Activated B cell treated with CpG ODN at 0.5 μM for 24 hours (primary cell): Measurements from ENCODE around the gene IGSF21. TPM values are rescaled to one million over a fixed set of nuclear protein-coding genes. Genes with fewer than 3 reads are reported as not detected.

Source experiments
- ATAC-seq: fragments of 200-7000 bp; cut with Tn5 transposase; one replicate; pipeline ENCODE4 v1.10.0; 2021; ENCODE audit warnings: low read depth, mild to moderate bottlenecking, moderate library complexity
- CTCF ChIA-PET: fragments of 350-600 bp; sonication (Branson Sonifier 250); formaldehyde crosslinking; loops from one replicate; lab custom pipeline; 2021; ENCODE audit warnings: antibody characterized with exemption; lab: Charles Lee
- POLR2A ChIA-PET: fragments of 350-600 bp; sonication (Branson Sonifier 250); formaldehyde crosslinking; loops from one replicate; lab custom pipeline; 2021; ENCODE audit warnings: antibody characterized with exemption; lab: Charles Lee
- DNase-seq: peaks from one replicate; pipeline ENCODE4 v3.0.0; 2022
- H3K27ac Mint-ChIP-seq: one replicate; pipeline ENCODE4 v1.8.0; 2020; ENCODE audit warnings: mixed read lengths
- H3K27me3 Mint-ChIP-seq: one replicate; pipeline ENCODE4 v1.8.0; 2021; ENCODE audit warnings: mixed read lengths
- H3K36me3 Mint-ChIP-seq: one replicate; pipeline ENCODE4 v1.8.0; 2021; ENCODE audit warnings: low read depth, mixed read lengths
- H3K4me1 Mint-ChIP-seq: one replicate; pipeline ENCODE4 v1.8.0; 2021; ENCODE audit warnings: mixed read lengths
- H3K4me3 Mint-ChIP-seq: one replicate; pipeline ENCODE4 v1.8.0; 2020; ENCODE audit warnings: mild to moderate bottlenecking, mixed read lengths
- H3K9me3 Mint-ChIP-seq: one replicate; pipeline ENCODE4 v1.8.0; 2020; ENCODE audit warnings: mixed read lengths
- CTCF ChIP-seq: fragments of 200-600 bp; IDR thresholded peaks from one replicate; pipeline ENCODE4 v1.8.0; 2022; ENCODE audit warnings: antibody characterized with exemption, mild to moderate bottlenecking
- intact Hi-C: fragments of 100-400 bp; cut with micrococcal nuclease; formaldehyde crosslinking; loops from one replicate; pipeline ENCODE4 v1.15.1; 2024
- total RNA-seq: library from RNA; stranded (reverse); gene quantifications from 2 replicates; pipeline ENCODE4 v1.2.3, GENCODE V29; 2022

IGSF21 gene
- total RNA-seq, 1 donor from 2014 or later: not detected

GRCh38 chr1:18166929-18167328 lies 59.3 kb downstream of the IGSF21 start:
- no peak overlapping the region for H3K27ac Mint-ChIP-seq
- intact Hi-C loops: no loop called here
- no peak overlapping the region for H3K4me3 Mint-ChIP-seq
- ChIA-PET POLR2A (no interaction called here), CTCF (no interaction called here)
- H3K4me1 Mint-ChIP-seq: no peaks in the 10 kb centered on the region
- ATAC-seq (no peak), DNase-seq (no peak)
- no peaks in the 10 kb centered on the region for H3K36me3 Mint-ChIP-seq
- no peak for TF ChIP-seq CTCF
- H3K27me3 Mint-ChIP-seq: peaks cover 3% of the 10 kb centered on the region
- no peaks in the 10 kb centered on the region for H3K9me3 Mint-ChIP-seq

GRCh38 chr1:18170444-18170843 lies 62.8 kb downstream of the IGSF21 start:
- DNase-seq: no peak
- Mint-ChIP-seq H3K9me3 (no peaks in the 10 kb centered on the region), H3K4me1 (no peaks in the 10 kb centered on the region), H3K4me3 (no peak overlapping the region), H3K36me3 (no peaks in the 10 kb centered on the region), H3K27me3 (no peaks in the 10 kb centered on the region), H3K27ac (no peak overlapping the region)
- no peak for TF ChIP-seq CTCF
- CTCF ChIA-PET: no interaction called here
- intact Hi-C loops: no loop called here
- ATAC-seq: no peak
- POLR2A ChIA-PET: no interaction called here

GRCh38 chr1:18174037-18174436 lies 66.4 kb downstream of the IGSF21 start:
- Mint-ChIP-seq H3K27ac (no peak overlapping the region), H3K4me1 (peaks cover 6% of the 10 kb centered on the region), H3K27me3 (peaks cover 8% of the 10 kb centered on the region), H3K9me3 (no peaks in the 10 kb centered on the region), H3K36me3 (no peaks in the 10 kb centered on the region), H3K4me3 (no peak overlapping the region)
- ATAC-seq (no peak), DNase-seq (no peak)
- intact Hi-C loops: no loop called here
- POLR2A ChIA-PET: no interaction called here
- no peak for TF ChIP-seq CTCF
- CTCF ChIA-PET: no interaction called here

- Mint-ChIP-seq H3K9me3 (no peaks in the 10 kb centered on the region), H3K4me1 (peaks cover 6% of the 10 kb centered on the region), H3K36me3 (no peaks in the 10 kb centered on the region), H3K4me3 (no peak overlapping the region), H3K27ac (no peak overlapping the region), H3K27me3 (peaks cover 13% of the 10 kb centered on the region)
- ChIA-PET CTCF (no interaction called here), POLR2A (no interaction called here)
- intact Hi-C loops: no loop called here
- TF ChIP-seq CTCF: no peak
- DNase-seq (no peak), ATAC-seq (no peak)
Observed at GRCh38 chr1:18175051-18175450, 67.5 kb downstream of the IGSF21 start.

- Mint-ChIP-seq H3K36me3 (no peaks in the 10 kb centered on the region), H3K9me3 (no peaks in the 10 kb centered on the region), H3K4me1 (peaks cover 6% of the 10 kb centered on the region), H3K4me3 (no peak overlapping the region), H3K27ac (no peak overlapping the region), H3K27me3 (peaks cover 13% of the 10 kb centered on the region)
- ChIA-PET POLR2A (no interaction called here), CTCF (no interaction called here)
- no peak for TF ChIP-seq CTCF
- intact Hi-C loops: no loop called here
- DNase-seq (no peak), ATAC-seq (no peak)
Observed at GRCh38 chr1:18175530-18176377, 68.2 kb downstream of the IGSF21 start.
